HepG2 (cell line): Measurements from ENCODE around the gene PIK3CB. TPM values are rescaled to one million over a fixed set of nuclear protein-coding genes. Genes with fewer than 3 reads are reported as not detected.

Source experiments
- AGO2 ChIP-seq: fragments of 200-400 bp; formaldehyde crosslinking; optimal IDR thresholded peaks from 2 replicates; pipeline ENCODE3; 2017; ENCODE audit warnings: mild to moderate bottlenecking, low read depth, low read length, moderate library complexity
- ATRX ChIP-seq: sonication (generic); formaldehyde crosslinking; IDR thresholded peaks from 2 replicates; pipeline ENCODE4 v1.4.0; 2020; ENCODE audit warnings: missing genetic modification reagents, borderline replicate concordance
- CBX2 ChIP-seq, 2 experiments: fragments of 200-600 bp in 1 of 2; sonication (generic); formaldehyde crosslinking in 1 of 2; IDR thresholded peaks; 2 replicates each; pipeline versions ENCODE4 v1.7.0 to v1.8.1; 2018 to 2022; ENCODE audit warnings: low read depth in 2 of 2, low read length in 1 of 2, mild to moderate bottlenecking in 1 of 2, missing genetic modification reagents in 1 of 2
- CENPX ChIP-seq: sonication (generic); formaldehyde crosslinking; IDR thresholded peaks from 2 replicates; pipeline ENCODE4 v1.9.0; 2021; ENCODE audit warnings: mild to moderate bottlenecking, missing genetic modification reagents, moderate library complexity
- FOXJ3 ChIP-seq: sonication (generic); formaldehyde crosslinking; IDR thresholded peaks from 2 replicates; pipeline ENCODE4 v1.4.0; 2020; ENCODE audit warnings: missing genetic modification reagents, mild to moderate bottlenecking, borderline replicate concordance
- MAFG ChIP-seq: sonication (generic); formaldehyde crosslinking; IDR thresholded peaks from 2 replicates; pipeline ENCODE4 v1.5.1; 2020; ENCODE audit warnings: mild to moderate bottlenecking, missing genetic modification reagents
- MATR3 ChIP-seq: sonication (generic); formaldehyde crosslinking; IDR thresholded peaks from 2 replicates; pipeline ENCODE4 v1.4.0; 2020; ENCODE audit warnings: missing genetic modification reagents
- MEF2D ChIP-seq: sonication (generic); formaldehyde crosslinking; IDR thresholded peaks from 2 replicates; pipeline ENCODE4 v1.5.1; 2020; ENCODE audit warnings: mild to moderate bottlenecking, missing genetic modification reagents
- NFATC3 ChIP-seq: sonication (generic); formaldehyde crosslinking; IDR thresholded peaks from 2 replicates; pipeline ENCODE4 v1.5.1; 2020; ENCODE audit warnings: mild to moderate bottlenecking, missing genetic modification reagents
- NFIC ChIP-seq: IDR thresholded peaks from 2 replicates; pipeline ENCODE4 v1.6.1; 2012; ENCODE audit warnings: mild to moderate bottlenecking, low read length, inconsistent platforms
- NR2F1 ChIP-seq, 2 experiments: fragments of 450-650 bp in 1 of 2; formaldehyde crosslinking in 1 of 2; IDR thresholded peaks; 2 replicates each; pipeline versions ENCODE4 v1.5.0 to v1.6.1; 2016 to 2020; ENCODE audit warnings: mild to moderate bottlenecking in 1 of 2, missing compliant biosample characterization in 1 of 2, missing genetic modification reagents in 1 of 2, moderate library complexity in 1 of 2
- NR2F2 ChIP-seq: IDR thresholded peaks from 2 replicates; pipeline ENCODE4 v1.6.1; 2012; ENCODE audit warnings: low read depth, inconsistent platforms, borderline replicate concordance
- PHB2 ChIP-seq: fragments of 450-650 bp; IDR thresholded peaks from 2 replicates; pipeline ENCODE4 v1.6.1; 2018; ENCODE audit not compliant: partially characterized antibody
- SIX1 ChIP-seq: sonication (generic); formaldehyde crosslinking; IDR thresholded peaks from 2 replicates; pipeline ENCODE4 v1.4.0; 2020; ENCODE audit warnings: missing genetic modification reagents, borderline replicate concordance
- SIX4 ChIP-seq: sonication (generic); formaldehyde crosslinking; IDR thresholded peaks from 2 replicates; pipeline ENCODE4 v1.4.0; 2020; ENCODE audit warnings: missing genetic modification reagents
- SMARCC2 ChIP-seq: fragments of 450-650 bp; IDR thresholded peaks from 2 replicates; pipeline ENCODE4 v1.6.1; 2017; ENCODE audit warnings: antibody characterized with exemption, mild to moderate bottlenecking
- SP2 ChIP-seq: sonication (generic); formaldehyde crosslinking; IDR thresholded peaks from 2 replicates; pipeline ENCODE4 v1.5.1; 2020; ENCODE audit warnings: mild to moderate bottlenecking, missing genetic modification reagents
- ZNF225 ChIP-seq: sonication (generic); formaldehyde crosslinking; IDR thresholded peaks from 2 replicates; pipeline ENCODE4 v1.4.0; 2020; ENCODE audit warnings: mild to moderate bottlenecking, missing genetic modification reagents
- ZNF572 ChIP-seq: sonication (generic); formaldehyde crosslinking; IDR thresholded peaks from 2 replicates; pipeline ENCODE4 v1.5.1; 2020; ENCODE audit warnings: mild to moderate bottlenecking, missing genetic modification reagents
- ZNF577 ChIP-seq: sonication (generic); formaldehyde crosslinking; IDR thresholded peaks from 2 replicates; pipeline ENCODE4 v1.4.0; 2020; ENCODE audit warnings: mild to moderate bottlenecking, low read depth, missing genetic modification reagents, borderline replicate concordance
- ZNF607 ChIP-seq: sonication (generic); formaldehyde crosslinking; IDR thresholded peaks from 2 replicates; pipeline ENCODE4 v1.5.1; 2020; ENCODE audit warnings: missing genetic modification reagents, mild to moderate bottlenecking, borderline replicate concordance
- ZNF720 ChIP-seq: sonication (generic); formaldehyde crosslinking; IDR thresholded peaks from 2 replicates; pipeline ENCODE4 v1.4.0; 2020; ENCODE audit warnings: missing genetic modification reagents
- ZNF749 ChIP-seq: sonication (generic); formaldehyde crosslinking; IDR thresholded peaks from 2 replicates; pipeline ENCODE4 v1.8.0; 2022; ENCODE audit warnings: mild to moderate bottlenecking, missing genetic modification reagents, moderate library complexity, borderline replicate concordance
- ZNF883 ChIP-seq: sonication (generic); formaldehyde crosslinking; IDR thresholded peaks from 2 replicates; pipeline ENCODE4 v1.5.1; 2020; ENCODE audit warnings: mild to moderate bottlenecking, missing genetic modification reagents; ENCODE audit errors: not compliant biosample characterization
- ZSCAN12 ChIP-seq: sonication (generic); formaldehyde crosslinking; IDR thresholded peaks from 2 replicates; pipeline ENCODE4 v1.9.0; 2021; ENCODE audit warnings: mild to moderate bottlenecking, missing genetic modification reagents
- ZSCAN31 ChIP-seq: sonication (generic); formaldehyde crosslinking; IDR thresholded peaks from 2 replicates; pipeline ENCODE4 v1.5.0; 2020; ENCODE audit warnings: low read depth, mild to moderate bottlenecking, missing genetic modification reagents
- polyA plus RNA-seq, 8 experiments: library from polyadenylated mRNA; depleted of rRNA in 3 of 8; stranded (reverse) in 7 of 8; unstranded in 1 of 8; fragments of >200 nt; fragmentation: Illumina TruSeq in 4 of 8; extraction: Trizol in 4 of 8; gene quantifications; 2 replicates each; pipeline versions ENCODE4 v1.2.1 to v1.2.3, GENCODE V29; 2011 to 2016; ENCODE audit warnings: low read depth in 4 of 8, missing spikeins in 1 of 8, mixed read lengths in 1 of 8; ENCODE audit not compliant: insufficient read depth in 1 of 8
- total RNA-seq, 5 experiments: library from RNA; depleted of rRNA; stranded (reverse); fragments of >200 nt; fragmentation: Illumina TruSeq; extraction: Trizol; gene quantifications; 2 replicates each; pipeline ENCODE4 v1.2.3, GENCODE V29; 2016; ENCODE audit warnings: low read depth in 1 of 5
- TF ChIP-seq, protein P1 (sequence below): sonication (generic); formaldehyde crosslinking; IDR thresholded peaks from 2 replicates; pipeline ENCODE4 v1.4.0; 2020; ENCODE audit warnings: missing genetic modification reagents, borderline replicate concordance

PIK3CB gene
- total and polyA plus RNA-seq, 2 of the 13 experiments (the other 11 are each of a cell fraction or from before 2014, with no cell fraction given), result 6.6 to 18.7 TPM

DNA sequence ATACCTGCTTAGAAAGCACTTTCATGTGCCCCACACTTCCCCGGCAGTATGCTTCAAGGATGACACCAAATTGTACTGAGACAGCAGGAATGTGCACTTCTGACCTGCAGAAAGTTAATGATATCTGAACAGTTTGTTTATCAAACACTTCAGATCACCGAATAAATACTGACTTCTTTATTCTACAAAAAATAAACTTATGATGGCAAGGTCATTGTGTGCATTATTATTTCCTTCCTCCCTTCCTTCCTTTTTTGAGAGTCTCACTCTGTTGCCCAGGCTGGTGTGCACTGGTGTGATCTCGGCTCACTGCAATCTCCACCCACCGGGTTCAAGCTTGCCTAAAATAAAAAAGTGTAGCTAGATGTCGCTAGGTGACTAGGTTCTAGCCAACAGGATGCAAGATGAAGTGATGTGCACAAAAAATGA, 145.8 kb downstream of the PIK3CB start (continued):
- TF ChIP-seq NR2F2 (peak; percentile 83), FOXJ3 (CRISPR knock-in tag) (no peak), ZSCAN31 (CRISPR knock-in tag) (no peak), NR2F1 (CRISPR knock-in tag; IDR thresholded peaks at IDR 0.05) (peak in 1 of 2 experiments; percentile 36; a peak in 1 of 4 replicates), NFATC3 (CRISPR knock-in tag) (no peak), SIX1 (peak; percentile 54; the same call in 1 of the 2 replicates), ZSCAN12 (no peak), ZNF749 (CRISPR knock-in tag) (no peak), ZNF607 (CRISPR knock-in tag) (no peak), CBX2 (IDR thresholded peaks at IDR 0.05; ENCODE audit: low read depth, low read length) (no peak), CBX2 (CRISPR knock-in tag; IDR thresholded peaks at IDR 0.05; ENCODE audit: low read depth) (no peak), CENPX (CRISPR knock-in tag) (no peak), MAFG (CRISPR knock-in tag) (no peak), AGO2 (no peak), SMARCC2 (no peak), SP2 (CRISPR knock-in tag) (no peak), ZNF883 (no peak), ZNF720 (no peak), MATR3 (no peak), NFIC (no peak), SIX4 (CRISPR knock-in tag) (peak; percentile 79), PHB2 (no peak), MEF2D (CRISPR knock-in tag) (no peak), ZNF577 (CRISPR knock-in tag) (no peak), ATRX (CRISPR knock-in tag) (no peak), ZNF225 (CRISPR knock-in tag) (no peak), ZNF572 (no peak)
- TF ChIP-seq, protein P1, sequence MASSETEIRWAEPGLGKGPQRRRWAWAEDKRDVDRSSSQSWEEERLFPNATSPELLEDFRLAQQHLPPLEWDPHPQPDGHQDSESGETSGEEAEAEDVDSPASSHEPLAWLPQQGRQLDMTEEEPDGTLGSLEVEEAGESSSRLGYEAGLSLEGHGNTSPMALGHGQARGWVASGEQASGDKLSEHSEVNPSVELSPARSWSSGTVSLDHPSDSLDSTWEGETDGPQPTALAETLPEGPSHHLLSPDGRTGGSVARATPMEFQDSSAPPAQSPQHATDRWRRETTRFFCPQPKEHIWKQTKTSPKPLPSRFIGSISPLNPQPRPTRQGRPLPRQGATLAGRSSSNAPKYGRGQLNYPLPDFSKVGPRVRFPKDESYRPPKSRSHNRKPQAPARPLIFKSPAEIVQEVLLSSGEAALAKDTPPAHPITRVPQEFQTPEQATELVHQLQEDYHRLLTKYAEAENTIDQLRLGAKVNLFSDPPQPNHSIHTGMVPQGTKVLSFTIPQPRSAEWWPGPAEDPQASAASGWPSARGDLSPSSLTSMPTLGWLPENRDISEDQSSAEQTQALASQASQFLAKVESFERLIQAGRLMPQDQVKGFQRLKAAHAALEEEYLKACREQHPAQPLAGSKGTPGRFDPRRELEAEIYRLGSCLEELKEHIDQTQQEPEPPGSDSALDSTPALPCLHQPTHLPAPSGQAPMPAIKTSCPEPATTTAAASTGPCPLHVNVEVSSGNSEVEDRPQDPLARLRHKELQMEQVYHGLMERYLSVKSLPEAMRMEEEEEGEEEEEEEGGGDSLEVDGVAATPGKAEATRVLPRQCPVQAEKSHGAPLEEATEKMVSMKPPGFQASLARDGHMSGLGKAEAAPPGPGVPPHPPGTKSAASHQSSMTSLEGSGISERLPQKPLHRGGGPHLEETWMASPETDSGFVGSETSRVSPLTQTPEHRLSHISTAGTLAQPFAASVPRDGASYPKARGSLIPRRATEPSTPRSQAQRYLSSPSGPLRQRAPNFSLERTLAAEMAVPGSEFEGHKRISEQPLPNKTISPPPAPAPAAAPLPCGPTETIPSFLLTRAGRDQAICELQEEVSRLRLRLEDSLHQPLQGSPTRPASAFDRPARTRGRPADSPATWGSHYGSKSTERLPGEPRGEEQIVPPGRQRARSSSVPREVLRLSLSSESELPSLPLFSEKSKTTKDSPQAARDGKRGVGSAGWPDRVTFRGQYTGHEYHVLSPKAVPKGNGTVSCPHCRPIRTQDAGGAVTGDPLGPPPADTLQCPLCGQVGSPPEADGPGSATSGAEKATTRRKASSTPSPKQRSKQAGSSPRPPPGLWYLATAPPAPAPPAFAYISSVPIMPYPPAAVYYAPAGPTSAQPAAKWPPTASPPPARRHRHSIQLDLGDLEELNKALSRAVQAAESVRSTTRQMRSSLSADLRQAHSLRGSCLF, result no peak
